ENCODE measurements around the gene SMURF2.
A peak's percentile ranks its signal among the peaks of the same experiment; 100 is the strongest.

SMURF2 gene

DNA sequence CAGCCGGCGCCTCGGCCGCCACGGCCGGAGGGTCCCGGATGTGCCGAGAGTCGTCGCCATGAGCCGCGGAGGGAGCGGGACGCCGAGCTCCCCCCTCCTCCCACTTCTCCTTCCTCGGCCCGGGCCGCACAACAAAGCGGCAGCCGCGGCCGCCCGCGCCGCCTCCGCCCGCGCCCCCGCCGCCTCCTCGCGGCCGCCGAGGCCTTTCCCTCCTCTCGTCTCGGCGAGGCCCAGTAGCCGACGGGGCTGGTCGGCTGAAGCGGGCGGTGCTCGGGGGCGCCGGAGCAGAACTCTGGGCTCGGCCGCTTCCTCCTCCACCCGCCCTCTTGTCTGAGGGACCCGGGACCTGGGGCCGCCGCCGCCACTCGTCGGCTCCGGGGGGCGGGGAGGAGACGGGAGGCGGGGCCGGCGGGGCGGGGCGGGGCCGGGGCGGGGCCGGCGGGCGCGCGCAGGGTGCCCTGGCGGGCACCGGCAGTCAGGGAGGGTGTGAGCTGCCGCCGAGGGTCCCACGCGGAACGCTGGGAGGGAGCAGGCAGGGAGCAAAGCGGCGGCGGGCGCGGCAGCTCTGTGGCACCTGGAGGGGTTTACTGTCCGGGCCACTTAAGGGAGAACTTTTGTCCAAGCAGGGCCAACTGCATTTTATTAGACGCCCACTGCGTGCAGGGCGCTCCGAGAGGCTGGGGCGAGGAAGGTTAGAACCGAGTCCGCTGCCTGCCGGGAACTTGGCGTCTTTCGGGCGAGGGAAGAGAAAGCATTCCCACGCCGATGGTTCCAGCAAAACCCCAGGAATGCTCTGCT is at the start of gene SMURF2:
SMURF2 (minus strand) TSS at position 332 of the 798 bp plus-strand sequence. CDS start 427 bp downstream, outside the sequence.
- Mint-ChIP-seq H3K27me3 (ENCODE audit: low read depth) (peaks cover 4% of the 10 kb centered on the region), H3K4me1 (ENCODE audit: low read depth) (peaks cover 27% of the 10 kb centered on the region), H3K27ac (peak within 1 kb of the TSS; percentile 91), H3K9me3 (no peaks in the 10 kb centered on the region), H3K4me3 (peak within 1 kb of the TSS; percentile 97), H3K36me3 (ENCODE audit: low read depth) (peaks cover 3% of the 10 kb centered on the region)

DNA sequence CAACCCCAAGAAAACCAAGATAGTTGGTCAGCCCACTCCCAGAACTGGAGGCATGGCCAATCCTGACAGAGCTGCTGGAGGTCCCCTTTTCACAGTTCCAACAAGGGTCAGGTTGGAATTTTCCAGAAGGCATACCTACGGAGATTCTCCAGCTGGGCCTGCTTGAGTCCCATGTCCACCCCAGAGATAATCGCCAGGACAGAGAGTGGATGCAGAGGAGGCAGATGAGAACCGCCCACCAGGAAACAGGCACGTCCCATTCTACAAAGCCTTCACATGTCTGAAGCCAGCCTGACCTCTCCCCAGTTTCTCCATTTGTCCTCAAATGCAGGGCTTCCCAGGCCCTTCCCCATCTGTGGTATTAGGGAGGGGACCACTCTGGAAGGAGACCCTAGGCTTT is 47.4 kb upstream of the SMURF2 start:
- Mint-ChIP-seq H3K27me3 (ENCODE audit: low read depth) (peaks cover 4% of the 10 kb centered on the region), H3K4me3 (no peak overlapping the region), H3K36me3 (ENCODE audit: low read depth) (peaks cover 6% of the 10 kb centered on the region), H3K27ac (peak overlapping the region; percentile 90), H3K4me1 (ENCODE audit: low read depth) (peaks cover 51% of the 10 kb centered on the region), H3K9me3 (no peaks in the 10 kb centered on the region)

DNA sequence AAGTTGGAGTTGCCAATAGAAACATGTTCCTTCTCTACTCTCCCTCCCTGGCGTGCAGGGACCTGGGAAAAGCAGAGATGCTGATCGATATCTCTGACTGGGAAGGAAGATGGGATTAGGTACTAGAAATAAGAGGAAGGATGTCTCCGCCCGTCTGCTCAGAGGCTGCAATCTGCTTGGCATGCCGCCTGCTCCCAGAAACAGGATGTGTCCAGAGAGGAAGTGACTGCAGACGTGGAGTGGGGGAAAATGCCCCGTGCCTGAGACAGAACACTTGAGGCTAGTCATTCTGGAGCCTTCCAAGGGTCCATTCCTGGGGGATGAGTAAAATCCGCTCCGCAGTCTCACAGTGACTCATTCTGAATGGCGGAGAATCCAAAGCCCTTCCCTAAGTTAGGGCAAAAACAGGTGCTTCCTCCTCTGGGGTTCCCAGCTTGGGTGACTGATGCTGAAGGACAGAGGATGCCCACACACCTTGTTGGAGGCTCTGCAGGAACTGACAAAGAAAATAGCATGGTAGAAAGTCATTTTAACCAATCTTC is 45.0 kb upstream of the SMURF2 start:
- Mint-ChIP-seq H3K9me3 (no peaks in the 10 kb centered on the region), H3K27me3 (ENCODE audit: low read depth) (peaks cover 7% of the 10 kb centered on the region), H3K27ac (no peak overlapping the region), H3K36me3 (ENCODE audit: low read depth) (no peaks in the 10 kb centered on the region), H3K4me3 (no peak overlapping the region), H3K4me1 (ENCODE audit: low read depth) (peaks cover 35% of the 10 kb centered on the region)

GRCh38 chr17:64706224-64707049 is 44.3 kb upstream of the SMURF2 start:
- Mint-ChIP-seq H3K27ac (no peak overlapping the region), H3K4me1 (ENCODE audit: low read depth) (peaks cover 33% of the 10 kb centered on the region), H3K4me3 (no peak overlapping the region), H3K36me3 (ENCODE audit: low read depth) (no peaks in the 10 kb centered on the region), H3K9me3 (no peaks in the 10 kb centered on the region), H3K27me3 (ENCODE audit: low read depth) (peaks cover 7% of the 10 kb centered on the region)

DNA sequence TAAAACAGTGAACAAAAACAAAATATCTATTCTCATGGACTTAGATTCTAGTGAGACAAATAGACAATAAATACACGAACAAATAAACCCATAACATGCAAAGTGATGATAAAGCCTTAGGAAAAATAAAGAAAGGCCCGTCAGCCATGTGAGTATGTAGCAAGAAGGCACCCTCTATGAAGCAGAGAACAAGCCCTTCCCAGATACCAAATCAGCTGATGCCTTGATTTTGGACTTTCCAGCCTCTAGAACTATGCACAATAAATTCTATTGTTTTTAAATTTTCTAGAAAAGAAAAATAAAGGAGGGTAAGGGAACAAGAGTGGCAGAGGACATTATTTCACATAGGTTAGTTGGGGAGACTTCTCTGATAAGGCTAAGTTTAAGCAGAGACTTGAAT is 40.7 kb upstream of the SMURF2 start:
- no peaks in the 10 kb centered on the region for H3K9me3 Mint-ChIP-seq
- H3K27ac Mint-ChIP-seq, result no peak overlapping the region
- peaks cover 11% of the 10 kb centered on the region for H3K27me3 Mint-ChIP-seq (ENCODE audit: low read depth)
- H3K4me3 Mint-ChIP-seq, result no peak overlapping the region
- H3K4me1 Mint-ChIP-seq (ENCODE audit: low read depth), result peaks cover 6% of the 10 kb centered on the region
- no peaks in the 10 kb centered on the region for H3K36me3 Mint-ChIP-seq (ENCODE audit: low read depth)

GRCh38 chr17:64698725-64699124 is 36.6 kb upstream of the SMURF2 start:
- H3K4me1 Mint-ChIP-seq (ENCODE audit: low read depth), result no peaks in the 10 kb centered on the region
- H3K27me3 Mint-ChIP-seq (ENCODE audit: low read depth), result peaks cover 10% of the 10 kb centered on the region
- H3K9me3 Mint-ChIP-seq, result no peaks in the 10 kb centered on the region
- H3K4me3 Mint-ChIP-seq, result no peak overlapping the region
- no peak overlapping the region for H3K27ac Mint-ChIP-seq
- no peaks in the 10 kb centered on the region for H3K36me3 Mint-ChIP-seq (ENCODE audit: low read depth)

DNA sequence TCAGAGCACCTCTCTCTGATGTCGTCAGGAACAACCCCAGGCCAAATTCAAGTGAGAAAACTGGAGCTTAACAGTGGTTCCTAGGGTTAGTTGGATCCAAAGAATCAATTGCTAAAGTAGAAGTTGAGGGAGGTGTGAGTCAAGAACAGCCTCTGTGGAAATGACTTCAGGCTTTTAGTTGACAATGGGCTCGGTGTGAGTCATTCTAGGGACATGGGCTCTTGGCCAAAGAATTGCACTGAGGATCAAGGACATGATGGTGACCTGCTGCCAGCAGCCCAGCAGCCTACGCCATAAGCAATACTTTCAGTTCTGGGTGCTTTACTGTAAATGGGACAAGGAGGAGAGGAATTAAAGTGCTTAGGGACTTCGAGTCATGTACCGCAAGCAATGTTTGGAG is 32.1 kb upstream of the SMURF2 start:
- Mint-ChIP-seq H3K4me1 (ENCODE audit: low read depth) (no peaks in the 10 kb centered on the region), H3K4me3 (no peak overlapping the region), H3K27ac (no peak overlapping the region), H3K9me3 (no peaks in the 10 kb centered on the region), H3K27me3 (ENCODE audit: low read depth) (peaks cover 4% of the 10 kb centered on the region), H3K36me3 (ENCODE audit: low read depth) (no peaks in the 10 kb centered on the region)

DNA sequence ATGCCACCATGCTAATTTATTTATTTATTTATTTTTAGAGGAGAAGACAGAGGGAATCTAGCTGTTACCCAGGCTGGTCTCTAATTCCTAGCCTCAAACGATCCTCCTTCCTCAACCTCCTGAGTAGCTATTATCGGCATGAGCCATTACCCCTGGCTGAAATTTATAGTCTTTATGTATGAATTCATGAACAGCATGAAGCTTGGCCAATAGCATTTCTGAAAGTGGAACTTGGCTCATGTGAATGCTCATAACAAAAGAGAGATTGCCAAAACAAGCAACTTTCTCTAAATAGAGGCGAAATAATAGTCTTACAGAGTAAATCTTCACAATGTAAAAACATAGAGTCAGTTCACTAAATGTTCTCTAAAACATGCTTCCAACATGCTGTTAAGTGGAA is 30.1 kb upstream of the SMURF2 start:
- peaks cover 4% of the 10 kb centered on the region for H3K27me3 Mint-ChIP-seq (ENCODE audit: low read depth)
- no peaks in the 10 kb centered on the region for H3K9me3 Mint-ChIP-seq
- no peak overlapping the region for H3K4me3 Mint-ChIP-seq
- no peak overlapping the region for H3K27ac Mint-ChIP-seq
- no peaks in the 10 kb centered on the region for H3K4me1 Mint-ChIP-seq (ENCODE audit: low read depth)
- no peaks in the 10 kb centered on the region for H3K36me3 Mint-ChIP-seq (ENCODE audit: low read depth)

DNA sequence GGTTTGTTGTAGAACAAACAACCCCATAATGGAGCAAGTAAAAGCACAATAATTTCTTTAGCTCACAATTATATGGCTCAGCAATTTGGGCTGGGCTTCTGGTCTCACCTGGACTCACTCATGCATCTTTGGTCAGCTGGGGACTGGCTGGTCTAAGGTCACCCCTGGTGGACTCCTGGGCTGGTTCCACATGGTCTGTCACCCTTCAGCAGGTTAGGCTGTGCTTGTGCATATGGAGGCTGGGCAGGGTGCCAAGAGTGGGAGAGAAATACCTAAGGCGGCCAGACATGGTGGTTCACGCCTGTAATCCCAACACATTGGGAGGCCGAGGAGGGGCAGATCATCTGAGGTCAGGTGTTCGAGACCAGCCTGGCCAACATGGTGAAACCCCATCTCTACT is 27.0 kb upstream of the SMURF2 start:
- no peaks in the 10 kb centered on the region for H3K36me3 Mint-ChIP-seq (ENCODE audit: low read depth)
- H3K4me3 Mint-ChIP-seq, result no peak overlapping the region
- H3K9me3 Mint-ChIP-seq, result no peaks in the 10 kb centered on the region
- no peak overlapping the region for H3K27ac Mint-ChIP-seq
- no peaks in the 10 kb centered on the region for H3K4me1 Mint-ChIP-seq (ENCODE audit: low read depth)
- H3K27me3 Mint-ChIP-seq (ENCODE audit: low read depth), result peaks cover 1% of the 10 kb centered on the region

- Mint-ChIP-seq H3K9me3 (no peaks in the 10 kb centered on the region), H3K27ac (no peak overlapping the region), H3K4me3 (no peak overlapping the region)
Observed at GRCh38 chr17:64688481-64688880, 26.4 kb upstream of the SMURF2 start.

GRCh38 chr17:64687961-64688360 is 25.9 kb upstream of the SMURF2 start:
- no peaks in the 10 kb centered on the region for H3K27me3 Mint-ChIP-seq (ENCODE audit: low read depth)
- peaks cover under 1% of the 10 kb centered on the region for H3K4me1 Mint-ChIP-seq (ENCODE audit: low read depth)
- H3K4me3 Mint-ChIP-seq, result no peak overlapping the region
- H3K36me3 Mint-ChIP-seq (ENCODE audit: low read depth), result no peaks in the 10 kb centered on the region
- no peak overlapping the region for H3K27ac Mint-ChIP-seq
- H3K9me3 Mint-ChIP-seq, result no peaks in the 10 kb centered on the region

More at GRCh38 chr17:64688481-64688880, 26.4 kb upstream of the SMURF2 start:
- no peaks in the 10 kb centered on the region for H3K27me3 Mint-ChIP-seq (ENCODE audit: low read depth)
- no peaks in the 10 kb centered on the region for H3K4me1 Mint-ChIP-seq (ENCODE audit: low read depth)
- H3K36me3 Mint-ChIP-seq (ENCODE audit: low read depth), result no peaks in the 10 kb centered on the region

GRCh38 chr17:64687376-64687775 is 25.3 kb upstream of the SMURF2 start:
- Mint-ChIP-seq H3K27me3 (ENCODE audit: low read depth) (no peaks in the 10 kb centered on the region), H3K4me3 (no peak overlapping the region), H3K36me3 (ENCODE audit: low read depth) (no peaks in the 10 kb centered on the region), H3K9me3 (no peaks in the 10 kb centered on the region), H3K27ac (no peak overlapping the region), H3K4me1 (ENCODE audit: low read depth) (peaks cover 1% of the 10 kb centered on the region)

DNA sequence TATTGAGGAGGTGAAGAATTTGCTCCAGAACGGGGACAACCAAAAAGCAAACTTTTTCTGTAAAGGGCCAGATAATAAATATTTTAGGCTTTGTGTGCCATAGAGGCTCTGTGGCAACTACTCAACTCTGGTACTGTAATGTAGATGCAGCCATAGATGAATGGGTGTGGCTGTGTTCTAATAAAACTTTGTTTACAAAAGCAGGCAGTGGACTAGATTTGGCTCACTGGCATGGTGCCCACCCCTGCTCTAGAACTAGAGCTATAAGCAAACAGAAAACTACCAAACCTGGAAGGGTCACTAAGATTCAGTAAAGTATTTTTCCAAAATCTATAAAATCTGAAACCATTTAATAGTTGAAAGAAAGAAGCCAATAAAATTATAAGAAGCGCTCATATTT is 24.6 kb upstream of the SMURF2 start:
- H3K4me3 Mint-ChIP-seq, result no peak overlapping the region
- H3K9me3 Mint-ChIP-seq, result no peaks in the 10 kb centered on the region
- no peak overlapping the region for H3K27ac Mint-ChIP-seq
- peaks cover 4% of the 10 kb centered on the region for H3K4me1 Mint-ChIP-seq (ENCODE audit: low read depth)
- no peaks in the 10 kb centered on the region for H3K36me3 Mint-ChIP-seq (ENCODE audit: low read depth)
- H3K27me3 Mint-ChIP-seq (ENCODE audit: low read depth), result no peaks in the 10 kb centered on the region

DNA sequence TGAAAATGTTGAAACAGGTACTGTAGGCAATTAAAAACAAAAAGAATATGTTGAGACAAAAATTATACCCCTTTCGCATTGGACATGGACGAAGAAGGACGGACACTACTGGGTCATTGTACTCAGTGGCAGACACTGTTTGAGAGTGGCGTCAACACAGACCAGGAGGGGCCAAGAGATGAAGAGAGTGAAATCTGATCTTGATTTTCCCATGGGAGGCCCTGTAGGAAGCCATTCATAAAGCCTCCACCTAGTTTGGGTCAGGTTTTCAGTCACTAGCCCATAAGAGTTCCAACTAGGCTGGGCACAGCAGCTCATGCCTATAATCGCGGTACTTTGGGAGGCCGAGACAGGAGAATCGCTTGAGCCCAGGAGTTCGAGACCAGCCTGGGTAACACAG is 23.6 kb upstream of the SMURF2 start:
- Mint-ChIP-seq H3K4me1 (ENCODE audit: low read depth) (peaks cover 4% of the 10 kb centered on the region), H3K4me3 (no peak overlapping the region), H3K27ac (no peak overlapping the region), H3K36me3 (ENCODE audit: low read depth) (no peaks in the 10 kb centered on the region), H3K9me3 (no peaks in the 10 kb centered on the region), H3K27me3 (ENCODE audit: low read depth) (no peaks in the 10 kb centered on the region)

DNA sequence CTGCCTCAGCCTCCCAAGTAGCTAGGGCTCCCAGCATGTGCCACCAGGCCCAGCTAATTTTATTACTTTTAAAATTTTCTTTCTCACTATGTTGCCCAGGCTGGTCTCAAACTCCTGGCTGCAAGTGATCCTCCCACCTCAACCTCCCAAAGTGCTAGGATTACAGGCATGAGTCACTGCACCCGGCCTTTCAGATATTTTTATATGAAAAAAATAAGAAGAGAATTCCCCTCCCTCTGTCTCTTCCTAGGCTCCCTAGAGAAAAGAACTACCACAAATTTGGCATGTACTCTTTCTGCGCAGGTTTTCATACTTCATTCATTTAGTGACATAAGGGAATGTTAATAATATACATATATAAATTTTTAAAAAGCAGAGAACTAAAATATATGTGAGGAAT is 21.7 kb upstream of the SMURF2 start:
- no peak overlapping the region for H3K4me3 Mint-ChIP-seq
- no peaks in the 10 kb centered on the region for H3K27me3 Mint-ChIP-seq (ENCODE audit: low read depth)
- H3K27ac Mint-ChIP-seq, result no peak overlapping the region
- no peaks in the 10 kb centered on the region for H3K36me3 Mint-ChIP-seq (ENCODE audit: low read depth)
- no peaks in the 10 kb centered on the region for H3K9me3 Mint-ChIP-seq
- H3K4me1 Mint-ChIP-seq (ENCODE audit: low read depth), result peaks cover 4% of the 10 kb centered on the region

Measured in T-helper 1 cell treated with Interleukin-12 subunit alpha and Interleukin-12 subunit beta and Interleukin-4 antibody, amounts not matched to agents 30 μg/mL and 1 μg/mL, for 36 hours (primary cell).